Stimulated activated CD8-positive, alpha-beta memory T cell treated with anti-CD3 and anti-CD28 coated beads, Interleukin-12 subunit alpha, Interleukin-12 subunit beta, amount 100 ng/mL, for 4 hours (primary cell): Measurements from ENCODE around the gene ACSM2A.
"Not testable (repeated sequence)": the region's sequence is repeated elsewhere in the genome, so short reads cannot be mapped to it uniquely, and the experiment has no call there.

Experiments used
- DNase-seq: peaks from one replicate; pipeline ENCODE4 v3.0.0-alpha.2; 2020; ENCODE audit warnings: low read depth

Gene ACSM2A

DNA sequence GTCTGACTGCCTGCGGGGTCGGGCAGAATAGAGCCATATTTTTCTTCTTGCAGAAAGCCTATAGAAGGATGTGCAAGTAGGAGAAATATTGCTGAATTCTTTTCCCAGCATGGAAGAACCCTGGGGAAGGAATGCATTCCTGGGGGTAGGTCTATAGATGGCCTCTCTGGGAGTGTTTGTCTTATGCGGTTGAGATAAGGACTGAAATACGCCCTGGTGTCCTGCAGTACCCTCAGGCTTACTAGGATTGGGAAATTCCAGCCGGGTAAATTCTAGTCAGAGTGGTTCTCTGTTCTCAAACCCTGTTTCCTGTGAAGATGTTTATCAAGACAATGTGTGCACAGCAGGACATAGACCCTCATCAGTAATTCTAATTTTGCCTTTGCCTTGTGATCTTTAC lies 2.3 kb downstream of the ACSM2A start:
- DNase-seq, result not testable (repeated sequence)

DNA sequence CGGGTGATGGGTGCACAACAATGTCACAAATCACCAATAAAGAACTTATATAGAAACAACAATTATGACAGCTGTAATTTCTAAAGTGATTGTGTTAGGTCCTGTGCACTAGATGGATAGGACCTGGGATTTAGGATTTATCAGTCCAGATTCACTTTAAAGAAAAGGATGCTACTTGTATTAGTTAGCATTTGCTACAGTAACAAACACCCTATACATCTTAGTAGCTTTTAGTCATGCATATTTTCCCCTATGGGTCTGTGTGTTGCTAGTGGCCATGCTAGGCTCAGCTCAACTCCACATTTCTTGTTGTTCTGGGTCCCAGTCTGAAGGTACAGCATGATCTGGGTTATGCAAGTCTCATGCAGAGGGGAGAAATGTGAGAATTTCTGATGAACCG lies 7.9 kb downstream of the ACSM2A start:
- not testable (repeated sequence) for DNase-seq

DNA sequence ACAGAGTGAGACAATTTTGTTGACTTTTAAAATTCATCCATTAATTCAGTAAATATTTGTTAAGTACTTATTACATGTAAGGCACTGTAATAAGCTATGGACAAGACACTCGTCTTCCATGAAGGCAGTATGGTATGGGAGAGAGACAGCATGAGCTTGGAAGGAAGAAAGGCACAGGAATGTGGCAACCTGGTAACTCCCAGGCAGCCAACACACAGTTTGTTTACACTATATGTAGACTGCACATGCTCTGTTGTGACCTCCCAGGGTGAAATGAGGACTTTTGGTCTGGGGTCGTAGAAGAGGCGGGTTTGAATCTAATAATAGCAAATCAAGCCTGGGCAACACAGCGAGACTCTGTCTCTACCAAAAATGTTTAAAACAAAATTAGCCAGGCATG lies 9.0 kb downstream of the ACSM2A start:
- not testable (repeated sequence) for DNase-seq

DNA sequence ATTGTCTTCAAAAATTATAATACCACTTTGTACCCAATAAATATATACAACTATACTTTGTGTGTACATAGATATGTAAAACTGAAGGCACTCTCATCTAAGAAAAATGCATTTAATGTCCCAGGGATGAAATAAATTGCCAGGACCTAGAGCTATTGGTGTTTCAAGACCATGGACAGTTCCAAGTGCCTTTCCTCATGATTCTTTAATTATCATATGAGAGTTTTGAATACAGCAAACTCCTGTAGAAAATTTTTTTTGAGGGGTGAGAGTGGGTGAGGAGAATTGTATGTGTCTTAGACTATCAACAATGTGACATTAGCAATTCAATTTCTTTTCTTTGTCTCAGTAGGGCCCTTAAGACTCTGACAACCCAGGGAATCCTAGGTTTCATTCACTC lies 17.6 kb downstream of the ACSM2A start:
- DNase-seq, result not testable (repeated sequence)

DNA sequence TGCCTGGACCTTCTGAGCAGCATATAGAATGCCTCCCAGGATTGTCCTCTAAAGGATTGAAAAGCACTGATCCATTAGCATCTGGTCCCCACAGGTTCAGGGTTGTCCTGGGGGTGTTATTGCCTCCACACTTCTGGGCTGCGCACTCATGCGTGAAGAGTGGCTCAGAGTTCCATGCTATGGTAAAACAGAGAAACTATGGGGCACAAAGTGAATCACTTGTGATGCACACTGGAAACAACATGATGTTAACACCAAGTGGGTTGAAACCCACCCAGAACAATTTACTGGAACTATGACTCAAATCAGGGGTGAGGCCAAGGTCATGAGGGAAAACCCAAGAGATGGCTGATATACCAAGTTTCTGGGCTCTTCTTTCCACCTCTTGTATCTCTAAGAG lies 18.6 kb downstream of the ACSM2A start:
- not testable (repeated sequence) for DNase-seq

DNA sequence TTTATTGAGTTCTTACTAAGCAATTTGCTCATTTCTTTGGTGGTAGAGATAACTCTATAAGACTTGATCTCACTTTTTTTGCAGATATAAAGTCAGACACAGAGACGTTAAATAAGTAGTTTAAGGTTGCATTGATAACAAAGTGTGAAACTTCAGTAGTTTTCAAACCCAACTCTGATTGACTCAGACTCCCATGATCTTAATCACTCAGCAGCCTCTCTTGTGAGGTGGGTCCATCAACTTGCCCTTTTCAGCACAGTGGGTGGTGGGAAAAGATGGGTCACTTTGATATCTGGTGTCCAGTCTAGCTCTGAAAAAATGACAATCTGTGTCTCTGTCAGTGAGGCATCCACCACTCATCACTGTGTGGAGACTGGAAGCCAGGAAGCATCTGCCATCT lies 19.4 kb downstream of the ACSM2A start:
- DNase-seq, result not testable (repeated sequence)

DNA sequence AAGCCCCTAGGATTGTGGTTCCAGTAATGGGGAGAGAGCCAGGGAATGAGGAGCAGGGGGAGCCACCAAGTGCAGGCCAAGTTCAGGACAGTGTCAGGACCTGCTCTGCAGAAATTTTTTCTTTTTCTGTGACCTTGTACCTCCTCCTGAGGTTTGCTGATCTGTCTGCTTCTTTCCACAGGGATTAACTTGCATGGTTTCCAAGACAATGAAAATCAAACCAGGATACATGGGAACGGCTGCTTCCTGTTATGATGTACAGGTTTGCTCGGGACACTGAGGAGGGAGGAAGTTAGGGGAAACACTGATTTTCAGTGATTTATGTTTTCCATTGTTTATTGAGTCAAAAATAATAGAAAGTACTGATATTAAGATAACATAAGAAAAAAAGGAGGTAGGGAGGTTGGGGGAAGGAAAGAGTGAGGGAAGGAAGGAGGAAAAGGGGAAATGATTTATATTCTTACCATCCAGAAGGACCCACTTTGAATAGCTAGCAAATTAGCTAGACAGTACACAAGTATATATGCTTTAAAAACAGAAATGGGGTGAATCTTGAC lies 25.9 kb downstream of the ACSM2A start:
- DNase-seq, result not testable (repeated sequence)

DNA sequence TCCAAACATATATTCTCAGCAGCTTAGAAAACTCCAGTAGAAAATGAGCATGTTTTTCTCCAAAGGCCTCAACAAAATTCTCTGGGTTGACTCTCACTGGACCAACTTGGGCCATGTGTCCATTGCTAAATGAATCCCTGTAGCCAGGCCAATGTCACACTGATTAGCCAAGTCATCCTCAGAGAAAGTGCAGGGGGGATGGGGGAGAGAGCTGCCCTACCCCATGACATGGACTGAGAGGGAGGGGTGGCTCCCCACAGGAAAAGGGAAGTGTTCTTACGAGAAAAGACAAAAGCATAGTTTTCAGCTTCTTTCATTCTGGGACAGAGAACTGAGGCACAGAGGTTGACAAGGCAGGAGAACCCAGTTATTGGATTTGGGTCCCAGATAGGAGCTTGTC lies 32.7 kb downstream of the ACSM2A start:
- not testable (repeated sequence) for DNase-seq

DNA sequence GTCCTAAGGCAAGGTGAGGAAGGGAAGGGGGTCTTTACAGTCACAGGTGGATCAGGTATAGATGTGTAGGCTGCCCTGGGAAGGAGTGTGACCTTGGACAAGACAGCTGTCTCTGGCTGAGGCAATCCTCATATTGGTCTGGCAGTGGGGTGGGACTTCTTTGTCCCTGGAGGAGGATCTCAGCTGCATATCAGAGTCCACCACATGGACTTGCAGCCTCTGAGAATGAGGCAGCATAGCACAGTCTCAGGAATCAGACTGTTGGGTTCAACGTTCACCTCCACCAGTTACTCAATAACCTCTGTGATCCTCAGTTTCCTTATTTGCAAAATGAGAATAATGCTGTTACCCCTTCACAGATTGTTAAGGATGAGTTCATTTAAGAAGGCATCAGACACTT lies 33.4 kb downstream of the ACSM2A start:
- DNase-seq, result no peak

DNA sequence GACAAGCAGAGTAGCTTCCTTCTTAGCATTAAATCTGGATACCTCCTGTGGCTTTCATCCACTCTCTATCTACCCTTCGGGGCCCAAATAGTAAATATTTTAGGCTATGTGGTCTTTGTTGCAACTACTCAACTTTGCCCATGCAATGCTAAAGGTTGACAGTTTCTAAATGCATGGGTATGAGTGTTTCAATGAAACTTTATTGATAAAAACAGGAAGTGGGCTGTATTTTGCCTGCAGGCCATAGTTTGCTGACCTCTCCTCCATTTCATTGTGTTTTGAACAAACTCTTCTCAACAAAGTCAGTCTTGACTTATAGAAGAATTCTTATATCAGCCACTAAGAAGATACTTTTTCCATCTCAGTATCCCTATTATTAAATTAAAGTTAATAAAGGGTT lies 34.1 kb downstream of the ACSM2A start:
- DNase-seq, result no peak

DNA sequence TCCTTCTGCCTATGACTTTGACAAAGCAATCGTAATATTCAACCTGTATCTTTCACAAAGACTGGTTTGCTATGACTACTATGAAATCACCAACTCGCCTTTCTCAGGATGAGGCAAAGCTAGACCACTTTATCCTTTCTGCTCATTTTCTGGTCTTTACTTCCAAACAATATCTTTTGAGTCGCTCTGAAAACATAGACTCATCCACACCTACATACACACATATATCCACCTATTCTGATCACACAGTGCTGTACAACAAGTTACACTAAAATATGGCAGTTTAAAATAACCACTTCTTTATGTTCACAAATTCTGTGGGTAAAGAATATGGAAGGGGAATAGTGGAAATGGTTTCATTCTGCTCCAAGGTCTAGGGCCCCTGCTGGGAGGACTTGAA lies 39.7 kb downstream of the ACSM2A start:
- not testable (repeated sequence) for DNase-seq

DNA sequence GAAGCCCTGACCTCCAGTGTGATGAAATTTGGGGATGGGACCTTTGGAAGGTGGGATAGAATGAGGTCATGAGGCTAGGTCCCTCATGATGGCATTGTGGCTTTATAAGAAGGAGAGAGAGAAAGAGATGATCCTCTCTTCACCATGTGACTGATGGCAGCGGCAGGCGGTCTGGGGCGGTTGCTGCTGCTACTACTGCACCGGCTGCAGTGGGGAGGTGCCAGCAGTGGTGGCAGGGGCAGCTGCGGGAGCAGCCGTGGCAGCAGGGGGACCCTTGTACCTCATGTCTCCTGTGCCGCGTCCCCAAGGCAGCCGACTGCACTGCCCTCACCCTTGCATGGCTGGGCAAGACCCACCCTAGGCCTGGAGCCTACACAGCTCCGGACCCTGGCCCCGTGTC lies 40.1 kb downstream of the ACSM2A start:
- DNase-seq, result not testable (repeated sequence)

DNA sequence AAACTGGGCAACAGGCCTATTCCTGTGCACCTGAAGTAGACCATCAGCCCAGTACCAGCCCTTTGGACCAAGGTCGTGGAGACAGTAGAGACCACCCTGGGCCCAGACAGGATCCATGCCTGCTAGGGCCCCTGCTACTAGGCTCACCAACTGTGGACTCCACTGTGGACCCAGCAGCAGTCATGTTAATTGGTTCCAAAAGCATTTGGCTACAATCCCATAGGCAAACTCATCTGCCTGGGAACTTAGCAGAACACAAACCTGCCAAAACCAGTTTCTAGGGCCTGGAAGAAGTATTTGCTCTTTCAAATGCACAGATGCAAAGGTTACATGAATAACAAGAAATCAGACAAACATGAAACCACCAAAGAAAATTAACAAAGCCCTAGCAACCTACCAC lies 53.1 kb downstream of the ACSM2A start:
- no peak for DNase-seq

DNA sequence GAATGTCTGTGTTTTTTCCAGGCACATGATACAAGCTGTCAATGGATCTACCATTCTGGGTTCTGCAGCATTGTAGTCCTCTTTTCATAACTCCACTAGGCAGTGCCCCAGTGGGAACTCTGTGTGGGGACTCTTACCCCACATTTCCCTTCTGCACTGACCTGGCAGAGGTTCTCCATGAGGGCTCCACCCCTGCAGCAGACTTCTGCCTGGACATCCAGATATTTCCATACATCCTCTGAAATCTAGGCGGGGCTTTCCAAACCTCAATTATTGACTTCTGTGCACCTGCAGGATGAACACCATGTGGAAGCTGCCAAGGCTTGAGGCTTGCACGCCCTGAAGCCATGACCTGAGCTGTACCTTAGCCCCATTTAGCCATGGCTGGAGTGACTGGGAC lies 56.0 kb downstream of the ACSM2A start:
- DNase-seq, result no peak

DNA sequence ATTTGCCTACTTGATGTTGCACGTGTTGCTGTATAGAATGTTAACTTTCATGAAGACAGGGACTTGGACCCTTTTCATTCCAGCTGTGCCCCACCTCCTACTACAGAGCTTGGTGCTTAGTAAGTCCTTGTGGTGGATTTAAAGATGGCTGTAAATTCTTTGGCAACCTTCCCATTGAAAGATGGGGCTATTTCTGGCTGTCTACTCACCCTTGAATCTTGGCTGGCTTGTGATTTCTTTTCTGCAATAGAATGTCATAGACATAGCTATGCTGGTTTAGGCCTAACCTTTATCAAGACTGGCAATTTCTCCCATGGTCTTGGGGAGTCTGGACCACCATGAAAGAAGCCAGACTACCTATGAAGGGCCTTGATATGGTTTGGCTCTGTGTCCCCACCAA lies 59.0 kb downstream of the ACSM2A start:
- no peak for DNase-seq

DNA sequence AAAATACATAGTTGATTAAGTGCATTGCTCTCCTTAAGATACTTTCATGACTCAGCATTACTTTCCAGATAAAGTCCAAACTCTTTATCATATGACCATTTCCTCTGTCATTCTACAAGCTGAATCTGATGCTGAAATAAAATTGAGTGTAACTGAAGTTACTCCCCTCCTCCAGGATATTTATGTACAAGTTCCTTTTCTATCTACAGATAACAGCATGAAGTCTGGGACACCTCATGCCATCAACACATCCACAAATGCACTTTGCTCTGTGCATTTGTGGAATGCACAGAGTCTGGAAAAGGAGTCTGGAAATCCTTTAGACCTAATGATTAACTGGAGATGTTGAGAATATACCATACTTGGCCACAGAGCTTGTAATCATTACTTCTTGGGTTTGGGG lies 64.4 kb downstream of the ACSM2A start:
- no peak for DNase-seq

DNA sequence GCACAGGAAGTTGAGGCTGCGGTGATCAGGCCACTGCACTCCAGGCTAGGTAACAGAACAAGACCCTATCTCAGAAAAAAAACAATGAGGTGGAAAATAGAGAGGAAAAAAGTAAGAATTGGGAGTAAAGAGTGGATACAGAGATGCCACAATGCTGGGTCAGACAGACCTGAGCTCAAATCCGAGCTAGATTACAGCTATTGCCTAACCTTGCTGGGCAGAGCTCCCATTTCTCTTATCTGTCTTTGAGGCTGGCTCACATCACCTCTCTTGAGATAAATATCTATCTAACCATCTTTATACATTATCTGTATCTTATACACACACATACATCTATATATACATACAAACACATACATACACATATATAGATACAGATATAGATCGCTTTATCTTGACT lies 65.8 kb downstream of the ACSM2A start:
- DNase-seq, result no peak

DNA sequence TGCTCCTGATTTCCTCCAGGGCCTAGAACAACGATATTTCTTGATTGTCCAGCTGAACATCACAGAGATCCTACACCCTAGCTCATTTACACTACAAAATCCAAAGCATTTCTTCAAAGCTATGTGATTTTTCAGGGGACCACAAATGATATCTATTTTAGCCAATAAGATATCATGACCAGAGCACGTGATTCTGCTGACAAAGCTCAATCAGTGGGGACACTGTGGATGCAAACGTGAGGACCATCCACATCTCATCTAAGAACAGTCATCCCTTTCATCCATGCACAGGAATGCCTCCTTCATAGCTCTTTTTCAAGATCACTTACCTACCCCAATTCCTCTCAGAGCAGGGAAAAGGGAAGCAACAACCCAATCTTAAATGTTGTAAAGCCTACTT lies 67.9 kb downstream of the ACSM2A start:
- no peak for DNase-seq

DNA sequence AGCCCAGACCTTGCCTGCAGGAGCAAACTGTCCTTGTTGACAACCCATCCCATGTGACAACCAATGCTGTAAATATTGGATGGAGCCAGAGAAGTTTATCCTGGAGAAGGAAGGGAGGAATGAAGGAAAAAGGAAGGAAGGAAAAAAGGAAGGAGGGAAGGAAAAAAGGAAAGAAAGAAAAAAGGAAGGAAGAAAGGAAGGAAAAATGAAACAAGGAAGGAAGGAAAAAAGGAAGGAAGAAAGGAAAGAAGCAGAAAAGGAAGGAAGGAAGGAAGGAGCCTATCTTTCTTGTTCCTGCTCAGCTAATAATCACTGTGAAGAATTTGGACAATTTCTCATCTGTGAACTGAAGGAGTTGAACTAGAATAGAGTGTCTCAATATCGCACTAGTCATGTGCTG lies 68.8 kb downstream of the ACSM2A start:
- DNase-seq, result no peak

DNA sequence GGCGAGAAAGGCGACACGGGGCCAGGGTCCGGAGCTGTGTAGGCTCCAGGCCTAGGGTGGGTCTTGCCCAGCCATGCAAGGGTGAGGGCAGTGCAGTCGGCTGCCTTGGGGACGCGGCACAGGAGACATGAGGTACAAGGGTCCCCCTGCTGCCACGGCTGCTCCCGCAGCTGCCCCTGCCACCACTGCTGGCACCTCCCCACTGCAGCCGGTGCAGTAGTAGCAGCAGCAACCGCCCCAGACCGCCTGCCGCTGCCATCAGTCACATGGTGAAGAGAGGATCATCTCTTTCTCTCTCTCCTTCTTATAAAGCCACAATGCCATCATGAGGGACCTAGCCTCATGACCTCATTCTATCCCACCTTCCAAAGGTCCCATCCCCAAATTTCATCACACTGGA lies 80.5 kb downstream of the ACSM2A start:
- not testable (repeated sequence) for DNase-seq

DNA sequence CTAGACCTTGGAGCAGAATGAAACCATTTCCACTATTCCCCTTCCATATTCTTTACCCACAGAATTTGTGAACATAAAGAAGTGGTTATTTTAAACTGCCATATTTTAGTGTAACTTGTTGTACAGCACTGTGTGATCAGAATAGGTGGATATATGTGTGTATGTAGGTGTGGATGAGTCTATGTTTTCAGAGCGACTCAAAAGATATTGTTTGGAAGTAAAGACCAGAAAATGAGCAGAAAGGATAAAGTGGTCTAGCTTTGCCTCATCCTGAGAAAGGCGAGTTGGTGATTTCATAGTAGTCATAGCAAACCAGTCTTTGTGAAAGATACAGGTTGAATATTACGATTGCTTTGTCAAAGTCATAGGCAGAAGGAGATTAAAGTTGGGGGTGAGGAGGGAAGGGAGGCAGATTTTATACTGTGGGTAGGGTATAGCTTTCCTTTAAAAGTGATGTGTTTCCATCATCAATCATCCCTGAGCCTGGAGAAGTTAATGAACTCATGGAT lies 81.0 kb downstream of the ACSM2A start:
- DNase-seq, result not testable (repeated sequence)

DNA sequence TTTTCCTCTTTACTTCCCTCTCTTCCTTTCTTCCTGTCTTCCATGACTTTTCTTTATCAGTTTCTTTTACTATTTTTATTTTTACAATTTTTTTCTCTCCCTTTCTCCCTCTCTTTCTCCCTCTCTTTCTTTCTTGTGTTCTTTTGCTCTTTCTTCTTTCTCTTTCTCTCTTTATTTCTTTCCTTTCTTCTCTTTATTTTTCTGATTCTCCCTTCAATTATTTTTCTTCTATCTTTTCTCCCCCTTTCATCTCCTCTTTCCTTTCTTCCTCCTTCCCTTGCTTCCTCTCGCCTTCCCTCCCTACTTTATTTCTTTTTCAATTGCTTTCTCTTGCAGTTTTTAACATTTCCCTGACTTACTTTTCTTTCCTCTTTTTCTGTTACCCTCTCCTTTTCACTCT lies 85.3 kb downstream of the ACSM2A start:
- DNase-seq, result not testable (repeated sequence)
